DMS53 (cell line): ENCODE data around the gene HAND2.

Experiments used
- DNase-seq: peaks from one replicate; lab custom pipeline; 2025; lab: John Stamatoyannopoulos, UW

Gene HAND2

DNA sequence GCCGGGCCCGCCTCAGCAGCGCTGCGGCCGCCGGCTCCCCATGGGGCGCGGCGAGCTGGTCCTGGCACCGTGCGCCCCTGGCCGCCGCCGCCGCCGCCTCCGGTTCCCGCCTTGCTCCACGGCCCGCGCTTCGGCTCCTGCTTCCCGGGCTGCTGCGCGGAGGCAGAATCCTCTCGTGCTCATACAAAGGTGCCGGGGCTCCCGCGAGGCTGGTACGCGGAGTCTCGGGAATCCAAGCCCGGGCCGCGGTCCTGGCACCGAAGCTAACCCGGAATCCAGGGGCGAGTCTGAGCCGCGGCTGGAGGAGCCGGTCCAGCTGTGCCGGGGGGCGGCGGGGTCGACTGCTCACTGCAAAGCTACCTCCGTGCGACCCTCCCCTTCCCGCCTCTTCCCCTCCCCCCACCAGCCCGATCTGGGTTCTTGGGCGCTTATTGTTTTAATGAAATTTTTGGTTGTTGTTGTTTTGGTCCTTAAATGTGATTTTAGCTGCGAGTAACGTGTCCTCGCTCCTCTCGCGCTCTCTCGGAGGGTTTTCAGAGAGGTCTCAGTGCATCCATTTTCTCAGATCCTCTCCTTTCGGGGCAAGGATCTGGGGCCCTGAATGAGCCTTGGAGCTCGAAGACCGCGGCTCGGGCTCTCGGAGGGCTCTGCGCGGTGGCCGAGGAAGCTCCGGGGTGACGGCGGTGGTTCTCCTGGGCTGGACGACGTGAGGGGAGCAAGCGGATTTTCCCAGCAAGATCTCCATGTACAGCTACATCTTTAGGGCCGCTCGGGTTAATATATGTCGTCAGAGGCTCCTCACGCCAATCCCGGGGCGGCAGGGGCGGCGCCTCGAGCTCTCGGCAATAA is at the start of gene HAND2:
Gene HAND2 (minus strand): TSS at position 753 of the 849 bp plus-strand sequence. CDS start 940 bp downstream, outside the sequence.
- DNase-seq: peak; percentile 70

- DNase-seq: no peak
Observed at GRCh38 chr4:173578956-173579355, 48.9 kb upstream of the HAND2 start.

DNA sequence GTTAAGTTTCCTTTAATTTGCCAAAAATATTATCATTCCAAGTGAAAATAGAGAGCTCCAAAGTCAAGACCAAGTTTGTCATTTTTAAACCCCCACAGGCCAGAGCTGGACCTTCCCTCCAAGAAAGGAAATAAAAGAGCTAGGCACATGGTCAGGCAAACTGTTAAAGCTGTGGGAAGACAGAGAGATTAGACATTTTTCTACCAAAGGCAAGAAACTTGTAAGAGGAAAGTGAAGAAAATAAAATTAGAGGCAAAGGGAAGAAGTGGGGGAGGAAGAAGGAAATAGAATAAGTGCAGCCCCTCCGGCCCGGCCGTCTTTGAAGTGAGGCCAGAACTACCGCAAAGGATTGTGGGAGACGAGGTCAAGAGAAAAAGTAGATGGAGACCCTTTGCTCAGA is 47.9 kb upstream of the HAND2 start:
- no peak for DNase-seq

DNA sequence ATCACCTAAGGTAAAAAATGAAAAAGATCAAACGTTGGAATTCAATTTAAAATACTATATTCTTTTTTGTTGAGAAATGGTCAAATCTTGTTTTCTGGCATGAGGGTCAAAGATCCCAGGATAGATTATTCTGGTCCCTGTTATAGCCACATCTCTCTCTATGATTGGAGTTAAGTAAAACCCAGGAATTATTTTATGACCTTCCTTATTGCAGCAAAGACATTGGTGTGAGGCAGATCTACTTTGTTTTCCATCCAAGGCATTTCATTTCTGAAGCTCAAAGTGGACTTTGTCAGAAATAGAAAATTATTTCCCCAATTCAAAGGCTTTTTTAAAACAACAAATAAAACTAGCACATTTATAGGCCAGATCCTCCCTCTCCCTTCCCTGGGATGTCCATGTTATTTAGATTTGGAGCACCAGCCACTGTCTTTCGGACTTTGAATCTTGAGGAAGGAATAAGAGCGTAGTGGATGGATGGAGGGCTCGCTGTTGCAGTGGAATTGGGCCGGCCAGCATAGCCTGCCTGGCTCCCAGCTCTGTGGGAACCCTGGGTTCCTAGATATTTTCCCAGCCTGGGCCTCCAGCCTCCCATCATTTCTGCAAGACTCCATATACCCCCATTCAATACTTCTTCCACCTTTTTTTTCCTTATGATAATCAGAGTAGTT is 45.6 kb upstream of the HAND2 start:
- DNase-seq: no peak

DNA sequence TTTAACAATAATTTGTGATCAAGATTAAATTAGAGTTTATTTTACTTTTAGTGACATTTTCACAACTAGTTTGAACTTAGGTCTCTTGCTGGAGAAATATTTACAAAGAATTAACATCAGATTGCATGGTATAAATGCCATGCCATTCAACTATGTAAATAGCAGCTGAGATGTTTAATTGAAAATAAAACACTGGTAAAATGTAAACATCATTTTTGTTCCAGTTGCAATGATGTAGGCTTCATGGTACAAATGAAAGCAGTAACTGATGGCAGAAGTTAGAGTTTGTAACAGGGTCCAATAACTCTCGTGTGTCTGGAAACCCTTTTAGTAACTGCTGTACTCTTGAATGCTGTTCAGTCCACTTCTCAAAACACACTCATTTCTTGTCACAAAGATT is 43.7 kb upstream of the HAND2 start:
- DNase-seq: no peak

GRCh38 chr4:173573286-173573685 is 43.3 kb upstream of the HAND2 start:
- no peak for DNase-seq

GRCh38 chr4:173572493-173573129 is 42.6 kb upstream of the HAND2 start:
- DNase-seq: no peak

DNA sequence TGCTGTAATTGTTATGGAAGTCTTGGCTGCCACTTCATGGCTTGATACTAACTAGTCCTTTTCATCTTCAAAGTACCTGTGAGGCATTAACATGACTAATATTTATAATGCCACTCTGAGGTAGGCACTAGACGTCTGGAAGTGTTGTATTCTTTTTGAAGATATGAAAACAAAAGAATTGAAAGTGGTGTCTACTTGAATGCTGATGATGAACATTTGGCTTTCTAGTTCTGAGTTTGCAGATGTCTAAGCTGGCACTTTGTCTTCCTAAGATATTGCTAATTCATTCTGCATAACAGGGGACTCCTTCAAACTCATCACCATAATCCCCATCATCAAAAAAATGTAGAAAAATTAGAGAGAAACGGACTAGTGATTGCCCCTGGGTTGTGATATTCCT is 41.6 kb upstream of the HAND2 start:
- DNase-seq: no peak

- no peak for DNase-seq
Observed at GRCh38 chr4:173565281-173565680, 35.3 kb upstream of the HAND2 start.

- DNase-seq: no peak
Observed at GRCh38 chr4:173564461-173564860, 34.4 kb upstream of the HAND2 start.

DNA sequence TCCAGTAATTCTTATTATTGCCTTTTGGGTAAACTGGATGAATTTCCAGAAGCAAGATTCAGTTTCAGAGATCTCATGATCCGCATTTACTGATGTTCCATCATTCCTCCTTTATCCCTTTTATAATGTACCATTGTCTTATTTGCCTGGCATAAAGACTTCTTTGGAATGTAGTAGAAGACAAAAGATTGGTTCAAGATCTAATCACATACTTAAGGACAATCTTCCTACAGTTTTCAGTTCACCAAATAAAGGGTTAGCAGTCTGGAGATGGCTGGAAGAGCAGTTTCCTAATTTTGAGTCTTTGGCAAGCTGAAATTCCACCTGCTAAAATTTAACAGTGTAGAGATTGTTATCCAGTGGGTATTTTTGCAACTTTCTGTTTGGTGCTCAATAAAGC is 30.9 kb upstream of the HAND2 start:
- DNase-seq: no peak

- DNase-seq: no peak
Observed at GRCh38 chr4:173556398-173557131, 26.5 kb upstream of the HAND2 start.

DNA sequence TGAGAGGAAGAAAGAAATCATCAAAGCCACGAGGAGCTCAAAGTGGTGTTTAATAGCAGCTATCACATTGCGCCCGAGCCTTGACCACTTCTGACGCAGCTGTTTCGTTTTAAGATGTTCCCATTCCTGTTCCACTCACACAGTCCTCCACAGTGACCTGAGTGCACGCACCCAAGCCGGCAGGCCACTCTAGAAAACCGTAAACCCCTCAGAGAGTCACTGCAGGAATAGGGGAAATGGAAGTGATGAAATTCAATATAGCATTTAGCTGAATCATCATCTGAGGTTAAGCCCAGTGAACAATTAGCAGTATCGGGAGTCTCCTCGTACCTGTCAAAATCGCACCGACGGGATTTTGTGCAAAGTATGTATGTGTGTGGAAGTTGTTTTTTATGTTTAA is 17.9 kb upstream of the HAND2 start:
- DNase-seq: peak; percentile 70

GRCh38 chr4:173546776-173547175 is 16.7 kb upstream of the HAND2 start:
- no peak for DNase-seq

- no peak for DNase-seq
Observed at GRCh38 chr4:173545440-173545839, 15.4 kb upstream of the HAND2 start.

GRCh38 chr4:173543266-173543665 is 13.2 kb upstream of the HAND2 start:
- DNase-seq: no peak

GRCh38 chr4:173539986-173540385 is 10.0 kb upstream of the HAND2 start:
- DNase-seq: no peak

GRCh38 chr4:173538909-173539445 is 8.9 kb upstream of the HAND2 start:
- DNase-seq: peak; percentile 46

DNA sequence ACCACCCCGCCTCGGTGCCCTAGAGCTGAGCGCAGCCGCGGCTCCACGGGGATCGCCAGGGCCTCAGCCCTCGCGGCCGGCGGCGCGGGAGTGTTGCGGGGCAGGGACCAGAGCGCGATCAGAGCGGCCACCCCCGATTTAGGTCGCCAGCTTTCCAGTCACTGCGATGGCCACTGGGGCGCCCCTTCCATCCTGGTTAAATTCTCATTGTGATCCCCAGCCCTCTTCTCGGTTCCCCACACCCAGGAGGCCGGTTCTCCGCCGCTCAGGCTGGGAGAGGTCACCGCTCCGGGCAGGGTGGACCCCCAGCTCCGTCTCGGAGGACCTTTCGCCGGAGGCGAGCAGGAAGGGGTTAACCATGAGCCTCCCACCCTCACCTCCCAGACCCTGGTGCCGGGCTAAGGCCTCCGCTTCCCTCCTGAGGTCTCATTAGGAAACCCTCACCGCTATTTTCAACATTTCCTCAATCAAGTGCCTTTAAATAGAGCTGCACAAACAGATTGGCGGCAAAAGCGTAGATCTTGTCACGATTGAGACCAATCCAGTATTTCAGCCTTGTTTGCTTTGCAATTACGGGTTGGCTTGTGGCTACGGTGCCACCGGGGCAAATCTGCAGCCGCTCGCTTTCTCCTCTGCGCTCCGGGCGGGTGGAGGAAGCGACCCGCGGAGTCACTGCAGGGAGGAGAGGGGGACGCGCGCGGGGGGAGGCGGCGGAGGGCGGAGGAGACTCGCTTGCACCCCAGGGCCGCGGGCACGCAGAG is 8.3 kb upstream of the HAND2 start:
- peak; percentile 74 for DNase-seq

- no peak for DNase-seq
Observed at GRCh38 chr4:173537613-173538147, 7.7 kb upstream of the HAND2 start.
